ENCODE measurements around the gene CSNK1E. TPM values are rescaled to one million over a fixed set of nuclear protein-coding genes. Genes with fewer than 3 reads are reported as not detected.

Gene CSNK1E
- total and polyA plus RNA-seq, 10 of the 15 experiments (the other 5 are each of a cell fraction or from before 2014, with no cell fraction given) = 5.9 to 107 (median 64.9) TPM

DNA sequence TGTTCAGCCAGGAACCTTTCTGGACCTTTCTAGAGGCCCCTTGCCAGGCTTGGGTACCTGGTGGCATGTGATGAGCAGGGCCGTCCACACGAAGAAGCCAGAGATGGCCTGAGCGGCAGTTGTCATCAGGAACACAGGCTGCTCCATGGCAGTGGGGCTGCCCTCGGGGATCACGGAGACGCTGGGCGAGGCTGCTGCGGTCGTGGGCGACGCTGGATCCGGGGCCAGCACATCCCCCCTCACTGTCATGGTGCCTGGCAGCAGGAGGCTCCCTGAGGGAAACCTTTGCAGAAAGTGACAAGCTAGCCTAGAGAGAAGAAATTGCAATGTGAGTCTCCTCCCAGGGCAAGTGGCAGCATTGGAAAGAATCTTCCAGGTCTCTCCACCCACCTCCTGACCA lies 69.5 kb downstream of the CSNK1E start:
- in situ Hi-C loops (cut with MboI) (no loop called here), intact Hi-C loops (cut with micrococcal nuclease; ENCODE audit: unreplicated experiment) (no loop called here)
- RAD21 ChIA-PET (ENCODE audit: unreplicated experiment) = no interaction called here
- no TSS peak for BruUV-seq (replicated peaks)
- H3K27me3 ChIP-seq (replicated peaks in 1 of 2; ENCODE audit: control insufficient read depth in 2 of 2, insufficient read depth in 2 of 2, low read length in 1 of 2) = no peaks in the 10 kb centered on the region
- ATAC-seq (no peak), FAIRE-seq (no peak), DNase-seq (ENCODE audit: low read depth, low spot score) (no peak)
- TF ChIP-seq CREM (IDR thresholded peaks at IDR 0.05; ENCODE audit: low read depth) (no peak), NR2F1 (conservative IDR thresholded peaks at IDR 0.05) (no peak)
- H3K9me3 ChIP-seq (replicated peaks; ENCODE audit: control insufficient read depth, insufficient read depth, low read length) = no peaks in the 10 kb centered on the region; the same call in 2 of the 3 replicates
- no peak overlapping the region for H3K9ac ChIP-seq (ENCODE audit: control insufficient read depth, insufficient read depth, low read length)
- SMC1A ChIA-PET (ENCODE audit: uncharacterized antibody, unreplicated experiment) = interaction anchor here (1.4 kb wide), 1 partner anchor 11 kb away, joined by 4 read pairs; no protein-coding TSS in a partner anchor
- H3K4me2 ChIP-seq (ENCODE audit: control insufficient read depth, insufficient read depth) = no peak overlapping the region
- H3K79me2 ChIP-seq (ENCODE audit: control insufficient read depth, insufficient read depth, low read length) = no peaks in the 10 kb centered on the region
- H3K4me1 ChIP-seq (ENCODE audit: control insufficient read depth, insufficient read depth, low read length) = peaks cover 12% of the 10 kb centered on the region
- WGBS (ENCODE audit: insufficient coverage, insufficient replicate concordance, low lambda C conversion rate, missing lambda C conversion rate) = 91% methylated on average over 12 of the region's 12 CpGs
- peaks cover 3 to 12% of the 10 kb centered on the region in 2 experiments; a peak in 3 of 4 replicates for H3K36me3 ChIP-seq (ENCODE audit: control insufficient read depth in 2 of 2, insufficient read depth in 2 of 2, low read length in 1 of 2)
- POLR2A ChIA-PET = no interaction called here
- H4K20me1 ChIP-seq (ENCODE audit: control insufficient read depth, insufficient read depth) = no peaks in the 10 kb centered on the region
- H3K4me3 ChIP-seq = no peak overlapping the region
- CTCF ChIA-PET = interaction anchor here (1.2 kb wide), 1 partner anchor 13 kb away, joined by 4 read pairs; no protein-coding TSS in a partner anchor
- no peak overlapping the region for H2AFZ ChIP-seq (ENCODE audit: control insufficient read depth, low read depth, low read length)
- no peak overlapping the region for H3K27ac ChIP-seq (ENCODE audit: control insufficient read depth, insufficient read depth)

DNA sequence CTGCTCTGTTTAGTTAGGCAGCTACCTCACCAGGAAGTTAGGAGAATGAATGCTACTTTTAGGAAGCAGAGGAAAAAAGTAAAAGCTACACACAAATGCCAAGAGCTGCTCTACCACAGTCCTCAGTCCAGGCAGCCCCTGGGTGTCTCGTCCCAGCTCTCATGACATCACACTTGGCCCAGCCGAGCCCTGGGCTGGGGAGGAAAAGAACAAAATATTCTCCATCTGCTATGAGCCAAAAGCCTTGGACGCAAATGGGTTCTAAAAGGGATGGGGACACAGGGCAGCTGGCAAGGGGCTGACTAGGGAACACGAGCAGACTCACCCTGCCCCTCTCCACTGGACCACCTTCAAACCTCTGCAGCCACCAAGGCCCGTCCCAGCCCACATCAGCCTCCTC lies 70.5 kb downstream of the CSNK1E start:
- FAIRE-seq (no peak), ATAC-seq (no peak), DNase-seq (ENCODE audit: low read depth, low spot score) (no peak)
- POLR2A ChIA-PET = no interaction called here
- intact Hi-C loops (cut with micrococcal nuclease; ENCODE audit: unreplicated experiment) = no loop called here
- Histone ChIP-seq H3K9me3 (replicated peaks; ENCODE audit: control insufficient read depth, insufficient read depth, low read length) (no peaks in the 10 kb centered on the region; the same call in 2 of the 3 replicates), H3K4me2 (ENCODE audit: control insufficient read depth, insufficient read depth) (no peak overlapping the region), H3K27me3 (replicated peaks in 1 of 2; ENCODE audit: control insufficient read depth in 2 of 2, insufficient read depth in 2 of 2, low read length in 1 of 2) (no peaks in the 10 kb centered on the region), H2AFZ (ENCODE audit: control insufficient read depth, low read depth, low read length) (no peak overlapping the region), H3K4me1 (ENCODE audit: control insufficient read depth, insufficient read depth, low read length) (peaks cover 12% of the 10 kb centered on the region), H3K79me2 (ENCODE audit: control insufficient read depth, insufficient read depth, low read length) (no peaks in the 10 kb centered on the region), H3K36me3 (ENCODE audit: control insufficient read depth in 2 of 2, insufficient read depth in 2 of 2, low read length in 1 of 2) (peaks cover 3 to 12% of the 10 kb centered on the region in 2 experiments; a peak in 3 of 4 replicates), H3K4me3 (no peak overlapping the region), H3K27ac (ENCODE audit: control insufficient read depth, insufficient read depth) (no peak overlapping the region), H3K9ac (ENCODE audit: control insufficient read depth, insufficient read depth, low read length) (no peak overlapping the region), H4K20me1 (ENCODE audit: control insufficient read depth, insufficient read depth) (no peaks in the 10 kb centered on the region)
- RAD21 ChIA-PET (ENCODE audit: unreplicated experiment) = no interaction called here
- SMC1A ChIA-PET (ENCODE audit: uncharacterized antibody, unreplicated experiment) = interaction anchor here (1.5 kb wide), 1 partner anchor 9 kb away, joined by 3 read pairs; no protein-coding TSS in a partner anchor
- BruUV-seq (replicated peaks) = no TSS peak
- CTCF ChIA-PET = interaction anchor here (1.3 kb wide), 1 partner anchor 16 kb away, joined by 3 read pairs; no protein-coding TSS in a partner anchor
- WGBS (ENCODE audit: insufficient coverage, insufficient replicate concordance, low lambda C conversion rate, missing lambda C conversion rate) = 72% methylated on average over 5 of the region's 5 CpGs
- TF ChIP-seq, protein P1, sequence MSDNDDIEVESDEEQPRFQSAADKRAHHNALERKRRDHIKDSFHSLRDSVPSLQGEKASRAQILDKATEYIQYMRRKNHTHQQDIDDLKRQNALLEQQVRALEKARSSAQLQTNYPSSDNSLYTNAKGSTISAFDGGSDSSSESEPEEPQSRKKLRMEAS (IDR thresholded peaks at IDR 0.05; ENCODE audit: low read depth, low read length) = no peak
- TF ChIP-seq CREM (IDR thresholded peaks at IDR 0.05; ENCODE audit: low read depth) (no peak), FOS (IDR thresholded peaks at IDR 0.05; ENCODE audit: borderline replicate concordance, extremely low read depth, insufficient read length) (no peak), ZNF622 (IDR thresholded peaks at IDR 0.05) (no peak), SIX5 (IDR thresholded peaks at IDR 0.05; ENCODE audit: low read depth, low read length, severe bottlenecking) (no peak), NFIC (IDR thresholded peaks at IDR 0.05; ENCODE audit: low read depth, low read length) (no peak)
- TF ChIP-seq, protein P2, sequence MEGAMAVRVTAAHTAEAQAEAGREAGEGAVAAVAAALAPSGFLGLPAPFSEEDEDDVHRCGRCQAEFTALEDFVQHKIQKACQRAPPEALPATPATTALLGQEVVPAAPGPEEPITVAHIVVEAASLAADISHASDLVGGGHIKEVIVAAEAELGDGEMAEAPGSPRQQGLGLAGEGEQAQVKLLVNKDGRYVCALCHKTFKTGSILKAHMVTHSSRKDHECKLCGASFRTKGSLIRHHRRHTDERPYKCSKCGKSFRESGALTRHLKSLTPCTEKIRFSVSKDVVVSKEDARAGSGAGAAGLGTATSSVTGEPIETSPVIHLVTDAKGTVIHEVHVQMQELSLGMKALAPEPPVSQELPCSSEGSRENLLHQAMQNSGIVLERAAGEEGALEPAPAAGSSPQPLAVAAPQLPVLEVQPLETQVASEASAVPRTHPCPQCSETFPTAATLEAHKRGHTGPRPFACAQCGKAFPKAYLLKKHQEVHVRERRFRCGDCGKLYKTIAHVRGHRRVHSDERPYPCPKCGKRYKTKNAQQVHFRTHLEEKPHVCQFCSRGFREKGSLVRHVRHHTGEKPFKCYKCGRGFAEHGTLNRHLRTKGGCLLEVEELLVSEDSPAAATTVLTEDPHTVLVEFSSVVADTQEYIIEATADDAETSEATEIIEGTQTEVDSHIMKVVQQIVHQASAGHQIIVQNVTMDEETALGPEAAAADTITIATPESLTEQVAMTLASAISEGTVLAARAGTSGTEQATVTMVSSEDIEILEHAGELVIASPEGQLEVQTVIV (IDR thresholded peaks at IDR 0.05; ENCODE audit: borderline replicate concordance, partially characterized antibody) = no peak
- in situ Hi-C loops (cut with MboI) = no loop called here
